Adipocyte (in vitro differentiated cells): ENCODE results near the gene CYBC1.
"Not testable (repeated sequence)": the region's sequence is repeated elsewhere in the genome, so short reads cannot be mapped to it uniquely, and the experiment has no call there.

Experiments used
- DNase-seq: peaks from one replicate; pipeline ENCODE4 v3.0.0-alpha.2; 2015; ENCODE audit warnings: low read depth
- H3K27me3 ChIP-seq: replicated peaks from 2 replicates; pipeline ENCODE4 v1.7.0; 2013; ENCODE audit warnings: mild to moderate bottlenecking, low read length, moderate library complexity; ENCODE audit not compliant: control insufficient read depth, insufficient read depth
- H3K36me3 ChIP-seq: 2 replicates; pipeline ENCODE4 v1.7.0; 2013; ENCODE audit warnings: low read length, mild to moderate bottlenecking, moderate library complexity; ENCODE audit not compliant: control insufficient read depth, insufficient read depth, severe bottlenecking
- H3K4me1 ChIP-seq: 2 replicates; pipeline ENCODE4 v1.7.0; 2013; ENCODE audit warnings: mild to moderate bottlenecking, low read length, moderate library complexity; ENCODE audit not compliant: control insufficient read depth, insufficient read depth
- H3K4me3 ChIP-seq: 2 replicates; pipeline ENCODE4 v1.7.0; 2013; ENCODE audit warnings: mild to moderate bottlenecking, low read length, moderate library complexity
- H3K9ac ChIP-seq: 2 replicates; pipeline ENCODE4 v1.7.0; 2013; ENCODE audit warnings: mild to moderate bottlenecking, low read length, moderate library complexity
- H3K9me3 ChIP-seq: 2 replicates; pipeline ENCODE4 v1.7.0; 2013; ENCODE audit warnings: mild to moderate bottlenecking, low read length, moderate library complexity; ENCODE audit not compliant: control insufficient read depth

CYBC1 gene

GRCh38 chr17:82474223-82475010 is 23.9 kb upstream of the CYBC1 start:
- H3K4me1 ChIP-seq, result peaks cover 18% of the 10 kb centered on the region
- peaks cover 30% of the 10 kb centered on the region for H3K36me3 ChIP-seq
- peak overlapping the region; percentile 67 for H3K9ac ChIP-seq
- no peak for DNase-seq
- H3K27me3 ChIP-seq, result no peaks in the 10 kb centered on the region
- no peaks in the 10 kb centered on the region for H3K9me3 ChIP-seq
- H3K4me3 ChIP-seq, result no peak overlapping the region

GRCh38 chr17:82470065-82470464 is 19.5 kb upstream of the CYBC1 start:
- H3K27me3 ChIP-seq, result no peaks in the 10 kb centered on the region
- H3K9me3 ChIP-seq, result no peaks in the 10 kb centered on the region
- no peak overlapping the region for H3K4me3 ChIP-seq
- no peak overlapping the region for H3K9ac ChIP-seq
- H3K4me1 ChIP-seq, result peaks cover 11% of the 10 kb centered on the region
- DNase-seq, result no peak
- peaks cover 43% of the 10 kb centered on the region for H3K36me3 ChIP-seq

- H3K9ac ChIP-seq, result no peak overlapping the region
- H3K9me3 ChIP-seq, result no peaks in the 10 kb centered on the region
- no peaks in the 10 kb centered on the region for H3K27me3 ChIP-seq
- peaks cover 54% of the 10 kb centered on the region for H3K36me3 ChIP-seq
- H3K4me3 ChIP-seq, result no peak overlapping the region
- H3K4me1 ChIP-seq, result peaks cover 3% of the 10 kb centered on the region
- DNase-seq, result no peak
These were observed 18.1 kb upstream of the CYBC1 start for GRCh38 chr17:82468692-82469091.

GRCh38 chr17:82465023-82465603 is 14.6 kb upstream of the CYBC1 start:
- H3K4me3 ChIP-seq, result no peak overlapping the region
- no peak for DNase-seq
- H3K27me3 ChIP-seq, result no peaks in the 10 kb centered on the region
- H3K36me3 ChIP-seq, result peaks cover 66% of the 10 kb centered on the region
- H3K9me3 ChIP-seq, result no peaks in the 10 kb centered on the region
- H3K4me1 ChIP-seq, result peaks cover 4% of the 10 kb centered on the region
- no peak overlapping the region for H3K9ac ChIP-seq

GRCh38 chr17:82464567-82464929 is 14.0 kb upstream of the CYBC1 start:
- no peak overlapping the region for H3K9ac ChIP-seq
- H3K4me3 ChIP-seq, result no peak overlapping the region
- peaks cover 63% of the 10 kb centered on the region for H3K36me3 ChIP-seq
- no peaks in the 10 kb centered on the region for H3K9me3 ChIP-seq
- H3K27me3 ChIP-seq, result no peaks in the 10 kb centered on the region
- H3K4me1 ChIP-seq, result peaks cover 4% of the 10 kb centered on the region
- DNase-seq, result no peak

- Histone ChIP-seq H3K4me3 (no peak overlapping the region), H3K4me1 (peaks cover 9% of the 10 kb centered on the region), H3K27me3 (no peaks in the 10 kb centered on the region), H3K9ac (no peak overlapping the region), H3K9me3 (no peaks in the 10 kb centered on the region), H3K36me3 (peaks cover 59% of the 10 kb centered on the region)
- DNase-seq, result no peak
These were observed 13.5 kb upstream of the CYBC1 start for GRCh38 chr17:82463925-82464566.

- no peak overlapping the region for H3K9ac ChIP-seq
- no peaks in the 10 kb centered on the region for H3K27me3 ChIP-seq
- H3K9me3 ChIP-seq, result no peaks in the 10 kb centered on the region
- no peak overlapping the region for H3K4me3 ChIP-seq
- H3K36me3 ChIP-seq, result peaks cover 53% of the 10 kb centered on the region
- no peak for DNase-seq
- H3K4me1 ChIP-seq, result peaks cover 9% of the 10 kb centered on the region
These were observed 12.8 kb upstream of the CYBC1 start for GRCh38 chr17:82463391-82463790.

- no peak for DNase-seq
- Histone ChIP-seq H3K27me3 (no peaks in the 10 kb centered on the region), H3K36me3 (peaks cover 51% of the 10 kb centered on the region)
These were observed 11.4 kb upstream of the CYBC1 start for GRCh38 chr17:82461827-82462524.

GRCh38 chr17:82459936-82460335 is 9.4 kb upstream of the CYBC1 start:
- peaks cover 17% of the 10 kb centered on the region for H3K4me1 ChIP-seq
- DNase-seq, H3K9me3 ChIP-seq, H3K27me3 ChIP-seq, H3K4me3 ChIP-seq, H3K9ac ChIP-seq: not testable (repeated sequence)
- peaks cover 33% of the 10 kb centered on the region for H3K36me3 ChIP-seq

More at GRCh38 chr17:82461827-82462524, 11.4 kb upstream of the CYBC1 start:
- Histone ChIP-seq H3K4me1 (peaks cover 17% of the 10 kb centered on the region), H3K4me3 (no peak overlapping the region), H3K9ac (no peak overlapping the region), H3K9me3 (no peaks in the 10 kb centered on the region)

GRCh38 chr17:82458885-82459424 is 8.4 kb upstream of the CYBC1 start:
- Histone ChIP-seq H3K27me3 (no peaks in the 10 kb centered on the region), H3K36me3 (peaks cover 24% of the 10 kb centered on the region), H3K4me3 (peak overlapping the region; percentile 96), H3K9ac (peak overlapping the region; percentile 98), H3K9me3 (no peaks in the 10 kb centered on the region), H3K4me1 (peaks cover 17% of the 10 kb centered on the region)
- DNase-seq, result peak; percentile 58
